SJCRH30 (cell line): ENCODE measurements around the gene JPH3. TPM values are rescaled to one million over a fixed set of nuclear protein-coding genes. Genes with fewer than 3 reads are reported as not detected.

Experiments used
- DNase-seq, 2 experiments: peaks; one replicate each; pipeline ENCODE4 v3.0.0-alpha.2; 2015 to 2020
- H3K27ac ChIP-seq: fragments of 250-450 bp; sonication (Bioruptor Pico); 2 replicates; pipeline ENCODE4 v1.5.1; 2020; ENCODE audit warnings: mild to moderate bottlenecking, moderate library complexity
- H3K27me3 ChIP-seq: fragments of 250-450 bp; sonication (Bioruptor Pico); 2 replicates; pipeline ENCODE4 v1.5.1; 2020; ENCODE audit warnings: mild to moderate bottlenecking, moderate library complexity
- H3K36me3 ChIP-seq: fragments of 250-450 bp; sonication (Bioruptor Pico); 2 replicates; pipeline ENCODE4 v1.5.1; 2020; ENCODE audit warnings: mild to moderate bottlenecking, moderate library complexity
- H3K4me1 ChIP-seq: fragments of 250-450 bp; sonication (Bioruptor Pico); 2 replicates; pipeline ENCODE4 v1.5.1; 2020; ENCODE audit warnings: mild to moderate bottlenecking, moderate library complexity
- H3K4me3 ChIP-seq: fragments of 250-450 bp; sonication (Bioruptor Pico); 2 replicates; pipeline ENCODE4 v1.5.1; 2020; ENCODE audit warnings: mild to moderate bottlenecking, moderate library complexity
- H3K9me3 ChIP-seq: fragments of 250-450 bp; sonication (Bioruptor Pico); replicated peaks from 2 replicates; pipeline ENCODE4 v1.5.1; 2020; ENCODE audit warnings: mild to moderate bottlenecking, moderate library complexity
- total RNA-seq: library from RNA; depleted of rRNA; stranded (reverse); fragments of >200 nt; shearing (Covaris generic); gene quantifications from 2 replicates; pipeline ENCODE4 v1.2.3, GENCODE V29; 2014

JPH3 gene
- total RNA-seq, 1 experiment from 2014 or later, result not detected

- H3K9me3 ChIP-seq, result no peaks in the 10 kb centered on the region
- H3K27ac ChIP-seq, result no peak overlapping the region
- DNase-seq, result no peak
- H3K36me3 ChIP-seq, result no peaks in the 10 kb centered on the region
- H3K27me3 ChIP-seq, result no peaks in the 10 kb centered on the region
- peaks cover 3% of the 10 kb centered on the region; the same call in 1 of the 2 replicates for H3K4me1 ChIP-seq
- H3K4me3 ChIP-seq, result no peak overlapping the region
Measured at GRCh38 chr16:87637357-87637756, 35.0 kb downstream of the JPH3 start.

- no peaks in the 10 kb centered on the region for H3K9me3 ChIP-seq
- H3K36me3 ChIP-seq, result no peaks in the 10 kb centered on the region
- peaks cover 3% of the 10 kb centered on the region; the same call in 1 of the 2 replicates for H3K4me1 ChIP-seq
- no peak overlapping the region for H3K4me3 ChIP-seq
- no peak overlapping the region for H3K27ac ChIP-seq
- DNase-seq, result no peak
- H3K27me3 ChIP-seq, result no peaks in the 10 kb centered on the region
Measured at GRCh38 chr16:87638736-87639135, 36.4 kb downstream of the JPH3 start.

DNA sequence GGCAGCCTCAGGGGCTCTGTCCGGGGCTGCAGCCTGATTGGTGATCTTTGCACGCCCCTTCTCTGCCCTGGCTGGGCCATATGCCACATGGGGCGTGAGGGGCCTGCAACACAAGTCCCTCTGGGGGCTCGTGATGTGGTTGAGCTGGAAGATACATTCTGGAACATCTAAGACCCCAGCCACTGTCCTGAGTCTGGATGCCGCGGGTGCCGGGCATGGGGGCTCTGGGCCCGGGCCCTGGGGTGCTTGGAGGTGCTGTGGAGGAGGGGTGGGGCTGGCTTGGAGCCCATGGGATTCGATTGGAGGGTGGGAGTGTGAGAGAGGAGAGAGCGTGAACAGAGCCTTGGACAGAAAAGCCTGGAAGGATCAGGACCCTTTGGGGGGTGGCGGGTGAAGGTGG lies 39.4 kb downstream of the JPH3 start:
- Histone ChIP-seq H3K36me3 (no peaks in the 10 kb centered on the region), H3K27ac (no peak overlapping the region), H3K4me1 (no peaks in the 10 kb centered on the region), H3K27me3 (no peaks in the 10 kb centered on the region), H3K9me3 (no peaks in the 10 kb centered on the region), H3K4me3 (no peak overlapping the region)
- DNase-seq, result no peak

GRCh38 chr16:87642491-87642890 lies 40.2 kb downstream of the JPH3 start:
- Histone ChIP-seq H3K27ac (no peak overlapping the region), H3K4me1 (no peaks in the 10 kb centered on the region), H3K27me3 (no peaks in the 10 kb centered on the region), H3K36me3 (no peaks in the 10 kb centered on the region), H3K4me3 (no peak overlapping the region), H3K9me3 (no peaks in the 10 kb centered on the region)
- DNase-seq, result no peak

GRCh38 chr16:87644186-87644585 lies 41.9 kb downstream of the JPH3 start:
- Histone ChIP-seq H3K27ac (no peak overlapping the region), H3K9me3 (no peaks in the 10 kb centered on the region), H3K36me3 (no peaks in the 10 kb centered on the region), H3K4me3 (no peak overlapping the region), H3K4me1 (no peaks in the 10 kb centered on the region), H3K27me3 (no peaks in the 10 kb centered on the region)
- DNase-seq, result no peak

DNA sequence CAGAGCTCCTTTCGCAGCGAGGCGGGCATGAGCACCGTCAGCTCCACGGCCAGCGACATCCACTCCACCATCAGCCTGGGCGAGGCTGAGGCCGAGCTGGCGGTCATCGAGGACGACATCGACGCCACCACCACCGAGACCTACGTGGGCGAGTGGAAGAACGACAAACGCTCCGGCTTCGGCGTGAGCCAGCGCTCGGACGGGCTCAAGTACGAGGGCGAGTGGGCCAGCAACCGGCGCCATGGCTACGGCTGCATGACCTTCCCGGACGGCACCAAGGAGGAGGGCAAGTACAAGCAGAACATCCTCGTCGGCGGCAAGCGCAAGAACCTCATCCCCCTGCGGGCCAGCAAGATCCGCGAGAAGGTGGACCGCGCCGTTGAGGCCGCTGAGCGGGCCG lies 42.3 kb downstream of the JPH3 start:
- Histone ChIP-seq H3K36me3 (no peaks in the 10 kb centered on the region), H3K9me3 (no peaks in the 10 kb centered on the region), H3K27me3 (no peaks in the 10 kb centered on the region), H3K4me1 (no peaks in the 10 kb centered on the region), H3K4me3 (no peak overlapping the region), H3K27ac (no peak overlapping the region)
- no peak for DNase-seq

DNA sequence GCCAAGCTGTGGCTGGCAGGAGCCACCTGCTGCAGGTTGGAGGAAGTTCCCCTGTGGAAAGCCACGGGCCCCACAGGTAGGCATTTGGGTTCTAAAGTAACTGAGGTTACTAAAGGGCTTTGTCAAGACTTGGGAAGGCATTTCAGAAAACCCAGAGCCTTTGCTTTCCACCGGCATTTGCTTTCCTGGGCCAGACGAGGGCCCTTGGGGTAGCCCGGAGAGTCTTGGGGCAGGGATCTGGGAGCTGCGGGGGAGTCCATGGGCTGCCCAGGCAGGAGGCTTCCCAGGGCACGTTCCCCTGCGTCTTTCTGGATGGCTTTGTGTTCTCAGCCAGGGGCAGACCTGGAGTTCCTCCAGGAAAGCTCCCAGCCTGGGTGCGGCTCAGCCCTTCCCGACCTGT lies 43.5 kb downstream of the JPH3 start:
- no peak overlapping the region for H3K27ac ChIP-seq
- H3K27me3 ChIP-seq, result no peaks in the 10 kb centered on the region
- H3K4me1 ChIP-seq, result no peaks in the 10 kb centered on the region
- H3K36me3 ChIP-seq, result no peaks in the 10 kb centered on the region
- DNase-seq, result no peak
- no peak overlapping the region for H3K4me3 ChIP-seq
- H3K9me3 ChIP-seq, result no peaks in the 10 kb centered on the region

- Histone ChIP-seq H3K27me3 (no peaks in the 10 kb centered on the region), H3K4me3 (no peak overlapping the region), H3K27ac (no peak overlapping the region), H3K4me1 (no peaks in the 10 kb centered on the region), H3K36me3 (no peaks in the 10 kb centered on the region), H3K9me3 (no peaks in the 10 kb centered on the region)
- DNase-seq, result no peak
Measured at GRCh38 chr16:87647431-87648185, 45.3 kb downstream of the JPH3 start.

- Histone ChIP-seq H3K36me3 (no peaks in the 10 kb centered on the region), H3K9me3 (no peaks in the 10 kb centered on the region), H3K4me3 (no peak overlapping the region), H3K27me3 (no peaks in the 10 kb centered on the region), H3K4me1 (no peaks in the 10 kb centered on the region), H3K27ac (no peak overlapping the region)
- no peak for DNase-seq
Measured at GRCh38 chr16:87648236-87648635, 45.9 kb downstream of the JPH3 start.

GRCh38 chr16:87648698-87649487 lies 46.6 kb downstream of the JPH3 start:
- H3K9me3 ChIP-seq, result no peaks in the 10 kb centered on the region
- no peaks in the 10 kb centered on the region for H3K36me3 ChIP-seq
- no peak overlapping the region for H3K4me3 ChIP-seq
- H3K4me1 ChIP-seq, result no peaks in the 10 kb centered on the region
- H3K27me3 ChIP-seq, result no peaks in the 10 kb centered on the region
- no peak for DNase-seq
- no peak overlapping the region for H3K27ac ChIP-seq

GRCh38 chr16:87652386-87652785 lies 50.1 kb downstream of the JPH3 start:
- Histone ChIP-seq H3K4me1 (no peaks in the 10 kb centered on the region), H3K27ac (no peak overlapping the region), H3K9me3 (no peaks in the 10 kb centered on the region), H3K4me3 (no peak overlapping the region), H3K27me3 (no peaks in the 10 kb centered on the region), H3K36me3 (no peaks in the 10 kb centered on the region)
- no peak for DNase-seq

GRCh38 chr16:87652799-87653198 lies 50.5 kb downstream of the JPH3 start:
- no peak for DNase-seq
- no peaks in the 10 kb centered on the region for H3K27me3 ChIP-seq
- no peaks in the 10 kb centered on the region for H3K36me3 ChIP-seq
- no peaks in the 10 kb centered on the region for H3K9me3 ChIP-seq
- no peak overlapping the region for H3K4me3 ChIP-seq
- no peak overlapping the region for H3K27ac ChIP-seq
- H3K4me1 ChIP-seq, result no peaks in the 10 kb centered on the region

DNA sequence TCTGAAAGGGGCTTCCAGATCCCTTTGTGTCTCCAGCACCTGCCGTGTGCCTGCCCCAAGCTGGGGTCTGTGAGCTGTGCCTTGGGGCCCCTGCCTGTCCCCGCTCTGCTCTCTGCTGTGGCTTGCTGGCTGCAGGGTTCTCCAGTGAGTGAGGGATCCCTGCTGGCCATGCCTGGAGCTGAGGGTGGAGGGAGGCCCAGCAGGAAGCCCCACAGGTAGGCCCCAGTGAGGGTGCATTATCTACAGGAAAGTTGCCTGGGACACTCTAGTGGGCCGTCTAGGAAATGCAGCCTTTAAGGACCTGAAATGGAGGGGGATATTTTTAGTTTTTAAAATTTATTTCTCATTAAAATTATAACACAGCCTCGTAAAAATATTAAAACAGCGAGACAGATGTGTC lies 50.9 kb downstream of the JPH3 start:
- no peak overlapping the region for H3K4me3 ChIP-seq
- no peak overlapping the region for H3K27ac ChIP-seq
- DNase-seq, result no peak
- H3K27me3 ChIP-seq, result no peaks in the 10 kb centered on the region
- H3K4me1 ChIP-seq, result no peaks in the 10 kb centered on the region
- no peaks in the 10 kb centered on the region for H3K36me3 ChIP-seq
- H3K9me3 ChIP-seq, result no peaks in the 10 kb centered on the region

DNA sequence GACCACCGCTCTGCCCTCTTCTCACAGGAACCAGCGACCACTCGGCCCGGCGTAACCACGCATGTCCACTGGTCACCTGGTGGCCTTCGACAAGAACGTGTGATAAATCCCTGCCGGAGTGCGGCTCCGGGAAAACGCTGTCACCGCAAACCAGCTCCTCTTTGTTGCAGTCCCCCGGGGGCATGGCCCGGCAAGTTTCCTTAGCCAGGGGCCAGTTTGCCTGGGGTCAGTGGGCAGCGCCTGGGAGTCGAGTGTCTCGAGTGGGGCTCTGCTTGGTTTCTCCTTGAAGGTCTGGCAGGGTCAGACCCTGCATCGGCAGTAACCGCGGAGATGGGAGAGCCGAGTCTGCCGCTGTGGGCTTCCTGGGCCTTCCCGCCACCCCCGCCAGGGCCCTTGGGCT lies 52.5 kb downstream of the JPH3 start:
- H3K4me3 ChIP-seq, result no peak overlapping the region
- H3K27ac ChIP-seq, result no peak overlapping the region
- H3K9me3 ChIP-seq, result no peaks in the 10 kb centered on the region
- H3K27me3 ChIP-seq, result no peaks in the 10 kb centered on the region
- H3K36me3 ChIP-seq, result no peaks in the 10 kb centered on the region
- H3K4me1 ChIP-seq, result 0 out of 2 replicates have a peak, but pooled peaks cover 3% of the 10 kb centered on the region
- DNase-seq, result no peak

- Histone ChIP-seq H3K9me3 (no peaks in the 10 kb centered on the region), H3K27me3 (no peaks in the 10 kb centered on the region), H3K27ac (no peak overlapping the region)
Measured at GRCh38 chr16:87656328-87656727, 54.0 kb downstream of the JPH3 start.

More at GRCh38 chr16:87656328-87656727, 54.0 kb downstream of the JPH3 start:
- Histone ChIP-seq H3K36me3 (no peaks in the 10 kb centered on the region), H3K4me1 (0 out of 2 replicates have a peak, but pooled peaks cover 3% of the 10 kb centered on the region), H3K4me3 (no peak overlapping the region)
- no peak for DNase-seq
